Muscle layer of colon (tissue), 2 donors: Measurements from ENCODE around the gene NRARP.
"Not testable (repeated sequence)": the region's sequence is repeated elsewhere in the genome, so short reads cannot be mapped to it uniquely, and the experiment has no call there.

Experiments used
- H3K27ac ChIP-seq: one replicate; pipeline ENCODE4 v1.7.0; 2013; ENCODE audit warnings: low read depth, mild to moderate bottlenecking, low read length, moderate library complexity
- H3K27me3 ChIP-seq, 2 donors: one replicate each; pipeline ENCODE4 v1.7.0; 2013; ENCODE audit warnings: low read length in 2 of 2, mild to moderate bottlenecking in 2 of 2; ENCODE audit not compliant: insufficient read depth in 2 of 2, control insufficient read depth in 1 of 2
- H3K36me3 ChIP-seq: one replicate; pipeline ENCODE4 v1.7.0; 2013; ENCODE audit warnings: mild to moderate bottlenecking, low read length; ENCODE audit not compliant: insufficient read depth
- H3K4me1 ChIP-seq: one replicate; pipeline ENCODE4 v1.7.0; 2013; ENCODE audit warnings: mild to moderate bottlenecking, low read length; ENCODE audit not compliant: insufficient read depth
- H3K4me3 ChIP-seq, 2 donors: one replicate each; pipeline ENCODE4 v1.7.0; 2013; ENCODE audit warnings: low read length in 2 of 2, low read depth in 1 of 2, mild to moderate bottlenecking in 1 of 2, moderate library complexity in 1 of 2
- H3K9ac ChIP-seq: one replicate; pipeline ENCODE4 v1.7.0; 2013; ENCODE audit warnings: low read length
- H3K9me3 ChIP-seq: one replicate; pipeline ENCODE4 v1.7.0; 2013; ENCODE audit warnings: mild to moderate bottlenecking, low read length
- donor health status: abdominal sarcoma.
- donor health status: Adenocarcinoma of cecum.

NRARP gene

DNA sequence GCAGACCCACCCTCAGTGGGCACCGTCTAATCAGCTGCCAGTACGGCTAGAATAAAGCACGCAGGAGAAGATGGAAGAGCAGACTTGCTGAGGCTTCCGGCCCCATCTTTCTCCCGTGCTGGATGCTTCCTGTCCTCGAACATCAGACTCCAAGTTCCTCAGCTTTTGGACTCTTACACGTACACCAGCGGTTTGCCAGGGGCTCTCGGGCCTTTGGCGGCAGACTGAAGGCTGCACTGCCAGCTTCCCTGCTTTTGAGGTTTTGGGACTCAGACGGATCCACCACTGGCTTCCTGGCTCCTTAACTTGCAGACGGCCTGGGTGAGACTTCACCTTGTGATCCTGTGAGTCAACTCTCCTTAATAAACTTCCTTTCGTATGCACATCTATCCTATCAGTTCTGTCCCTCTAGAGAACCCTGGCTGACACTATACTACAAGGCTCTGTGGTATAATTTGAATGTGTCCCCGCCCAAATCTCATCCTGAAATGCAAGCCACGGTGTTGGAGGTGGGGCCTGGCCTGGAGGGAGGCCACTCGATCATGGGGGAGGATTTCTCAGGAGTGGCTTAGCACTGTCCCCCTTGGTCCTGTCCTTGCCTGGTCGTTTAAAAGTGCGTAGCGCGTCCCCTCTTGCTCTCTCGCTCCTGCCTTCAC is 31.1 kb upstream of the NRARP start:
- H3K27ac ChIP-seq, result no peak overlapping the region
- H3K9ac ChIP-seq, result no peak overlapping the region
- H3K9me3 ChIP-seq, result no peaks in the 10 kb centered on the region
- no peaks in the 10 kb centered on the region for H3K27me3 ChIP-seq
- no peak overlapping the region for H3K4me3 ChIP-seq
- no peaks in the 10 kb centered on the region for H3K4me1 ChIP-seq
- peaks cover 4% of the 10 kb centered on the region for H3K36me3 ChIP-seq

DNA sequence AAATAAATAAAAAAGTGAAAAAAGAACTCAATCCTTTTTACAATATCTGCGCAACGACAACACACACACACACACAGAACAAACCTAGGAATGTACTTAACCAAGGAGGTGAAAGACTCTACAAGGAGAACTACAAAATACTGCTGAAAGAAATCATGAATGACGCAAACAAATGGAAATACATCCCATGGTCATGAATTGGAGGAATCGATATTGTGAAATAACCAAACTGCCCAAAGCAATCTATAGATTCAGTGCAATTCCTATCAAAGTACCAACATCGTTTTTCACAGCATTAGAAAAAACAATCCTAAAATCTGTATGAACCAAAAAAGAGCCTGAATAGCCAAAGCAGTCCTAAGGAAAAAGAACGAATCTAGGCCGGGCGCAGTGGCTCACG is 29.9 kb upstream of the NRARP start:
- Histone ChIP-seq H3K4me1 (no peaks in the 10 kb centered on the region), H3K9ac (no peak overlapping the region), H3K4me3 (no peak overlapping the region), H3K27ac (no peak overlapping the region), H3K36me3 (peaks cover 4% of the 10 kb centered on the region), H3K9me3 (no peaks in the 10 kb centered on the region), H3K27me3 (no peaks in the 10 kb centered on the region)

DNA sequence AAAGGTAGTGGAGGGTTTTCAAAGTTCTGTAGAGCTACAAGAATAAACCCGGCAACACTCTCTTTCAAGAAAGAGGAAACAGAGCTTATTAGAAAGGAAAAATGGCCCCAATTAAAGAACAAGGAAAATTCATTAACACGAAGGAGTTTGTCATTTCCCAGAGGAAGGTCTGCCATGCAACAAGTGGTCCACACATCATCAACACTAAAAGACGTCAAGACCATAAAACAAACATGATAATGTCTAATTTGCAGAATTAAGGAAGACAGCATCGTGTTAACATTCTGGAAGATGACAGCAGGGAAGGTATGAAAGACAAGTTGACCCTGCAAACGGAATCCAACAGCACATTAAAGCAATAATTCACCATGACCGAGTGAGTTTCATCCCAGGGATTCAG is 28.6 kb upstream of the NRARP start:
- Histone ChIP-seq H3K9me3 (no peaks in the 10 kb centered on the region), H3K27me3 (no peaks in the 10 kb centered on the region), H3K27ac (no peak overlapping the region), H3K36me3 (no peaks in the 10 kb centered on the region), H3K4me3 (no peak overlapping the region), H3K4me1 (no peaks in the 10 kb centered on the region), H3K9ac (no peak overlapping the region)

DNA sequence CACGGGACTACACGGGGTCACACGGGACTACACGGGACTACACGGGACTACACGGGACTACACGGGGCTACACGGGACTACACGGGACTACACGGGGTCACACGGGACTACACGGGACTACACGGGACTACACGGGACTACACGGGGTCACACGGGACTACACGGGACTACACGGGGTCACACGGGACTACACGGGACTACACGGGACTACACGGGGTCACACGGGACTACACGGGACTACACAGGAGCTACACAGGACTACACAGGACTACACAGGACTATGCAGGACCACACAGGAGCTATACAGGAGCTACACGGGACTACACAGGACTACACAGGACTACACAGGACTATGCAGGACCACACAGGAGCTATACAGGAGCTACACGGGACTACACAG is 27.5 kb upstream of the NRARP start:
- H3K9me3 ChIP-seq, H3K4me1 ChIP-seq, H3K27me3 ChIP-seq, H3K36me3 ChIP-seq, H3K4me3 ChIP-seq, H3K27ac ChIP-seq, H3K9ac ChIP-seq: not testable (repeated sequence)

DNA sequence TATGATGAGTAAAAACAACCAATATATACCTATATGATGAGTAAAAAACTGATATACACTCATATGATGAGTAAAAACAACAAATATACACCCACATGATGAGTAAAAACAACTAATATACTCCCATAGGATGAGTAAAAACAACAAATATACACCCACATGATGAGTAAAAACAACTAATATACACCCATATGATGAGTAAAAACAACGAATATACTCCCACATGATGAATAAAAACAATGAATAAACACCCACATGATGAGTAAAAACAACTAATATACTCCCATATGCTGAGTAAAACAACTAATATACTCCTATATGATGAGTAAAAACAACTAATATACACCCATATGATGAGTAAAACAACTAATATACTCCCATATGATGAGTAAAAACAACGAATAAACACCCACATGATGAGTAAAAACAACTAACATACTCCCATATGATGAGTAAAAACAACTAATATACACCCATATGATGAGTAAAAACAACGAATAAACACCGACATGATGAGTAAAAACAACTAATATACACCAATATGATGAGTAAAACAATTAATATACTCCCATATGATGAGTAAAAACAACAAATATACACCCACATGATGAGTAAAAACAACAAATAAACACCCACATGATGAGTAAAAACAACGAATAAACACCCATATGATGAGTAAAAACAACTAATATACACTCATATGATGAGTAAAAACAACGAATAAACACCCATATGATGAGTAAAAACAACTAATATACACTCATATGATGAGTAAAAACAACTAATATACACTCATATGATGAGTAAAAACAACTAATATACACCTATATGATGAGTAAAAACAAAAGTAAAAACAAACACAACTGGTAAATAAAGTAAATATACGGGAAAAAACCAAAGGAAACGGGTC is 25.8 kb upstream of the NRARP start:
- not testable (repeated sequence) for H3K4me1 ChIP-seq, H3K27me3 ChIP-seq, H3K4me3 ChIP-seq, H3K9me3 ChIP-seq, H3K9ac ChIP-seq, H3K36me3 ChIP-seq, H3K27ac ChIP-seq

DNA sequence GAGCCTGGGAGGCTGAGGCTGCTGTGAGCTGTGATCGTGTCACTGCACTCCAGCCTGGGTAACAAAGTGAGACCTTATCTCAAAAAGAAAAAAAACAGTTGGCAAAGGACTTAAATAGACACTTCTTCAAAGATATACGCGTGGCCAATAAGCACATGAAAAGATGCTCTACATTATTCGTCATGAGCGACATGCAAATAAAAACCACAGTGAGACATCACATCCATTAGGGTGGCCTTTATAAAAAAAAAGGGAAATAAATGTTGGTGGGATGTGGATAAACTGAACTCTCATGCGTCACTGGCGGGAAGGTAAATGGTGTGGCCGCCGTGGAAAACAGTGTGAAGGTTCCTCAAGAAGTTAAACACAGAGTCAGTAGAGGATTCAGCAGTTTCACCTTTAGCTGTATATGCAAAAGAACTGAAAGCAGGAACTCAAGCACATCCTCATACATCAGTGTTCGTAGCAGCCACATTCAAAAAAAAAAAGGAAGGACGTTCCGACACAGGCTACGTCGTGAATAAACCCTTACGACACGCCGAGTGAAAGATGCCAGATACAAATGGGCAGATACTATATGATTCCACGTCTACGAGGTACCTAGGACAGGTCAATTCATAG is 24.5 kb upstream of the NRARP start:
- no peak overlapping the region for H3K27ac ChIP-seq
- H3K9me3 ChIP-seq, result no peaks in the 10 kb centered on the region
- no peaks in the 10 kb centered on the region for H3K27me3 ChIP-seq
- no peaks in the 10 kb centered on the region for H3K36me3 ChIP-seq
- no peak overlapping the region for H3K4me3 ChIP-seq
- H3K4me1 ChIP-seq, result no peaks in the 10 kb centered on the region
- no peak overlapping the region for H3K9ac ChIP-seq

DNA sequence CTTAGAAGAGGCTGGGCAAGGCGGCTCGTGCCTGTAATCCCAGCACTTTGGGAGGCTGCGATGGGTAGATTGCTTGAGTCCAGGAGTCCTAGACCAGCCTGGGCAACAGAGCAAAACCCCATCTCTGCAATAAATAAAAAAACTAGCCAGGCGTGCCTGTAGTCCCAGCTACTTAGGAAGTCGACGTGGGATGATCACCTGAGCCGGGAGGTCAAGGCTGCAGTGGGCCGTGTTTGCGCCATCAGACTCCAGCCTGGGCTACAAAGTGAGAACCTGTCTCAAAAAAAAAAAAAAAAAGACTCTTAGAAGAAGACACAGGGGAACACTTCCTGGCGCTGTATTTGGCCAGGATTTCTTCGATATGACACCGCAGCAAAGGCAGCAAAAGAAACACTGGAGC is 23.7 kb upstream of the NRARP start:
- no peaks in the 10 kb centered on the region for H3K9me3 ChIP-seq
- H3K9ac ChIP-seq, result no peak overlapping the region
- H3K27ac ChIP-seq, result no peak overlapping the region
- H3K4me3 ChIP-seq, result no peak overlapping the region
- H3K27me3 ChIP-seq, result no peaks in the 10 kb centered on the region
- no peaks in the 10 kb centered on the region for H3K4me1 ChIP-seq
- no peaks in the 10 kb centered on the region for H3K36me3 ChIP-seq

DNA sequence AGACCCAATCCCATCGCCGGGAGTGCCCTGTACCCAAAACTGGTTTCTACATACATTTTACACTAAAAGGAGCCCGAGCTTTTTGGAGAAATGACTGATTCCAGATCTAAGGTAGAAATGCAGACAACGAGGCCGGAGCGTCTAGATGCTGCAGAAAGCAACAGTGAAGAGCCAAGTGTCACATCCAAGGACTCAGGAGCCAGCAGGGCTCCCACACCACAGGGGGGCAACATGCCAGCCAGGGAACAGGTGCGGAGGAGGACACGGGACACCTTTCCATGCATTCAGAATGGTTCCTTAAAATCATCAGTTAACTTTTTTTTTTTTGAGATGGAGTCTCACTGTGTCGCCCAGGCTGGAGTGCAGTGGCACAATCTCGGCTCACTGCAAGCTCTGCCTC is 23.1 kb upstream of the NRARP start:
- H3K27me3 ChIP-seq, result peaks cover 0 to 2% of the 10 kb centered on the region in 2 donors
- no peak overlapping the region for H3K9ac ChIP-seq
- no peaks in the 10 kb centered on the region for H3K9me3 ChIP-seq
- no peaks in the 10 kb centered on the region for H3K36me3 ChIP-seq
- H3K4me1 ChIP-seq, result no peaks in the 10 kb centered on the region
- H3K27ac ChIP-seq, result no peak overlapping the region
- no peak overlapping the region for H3K4me3 ChIP-seq

DNA sequence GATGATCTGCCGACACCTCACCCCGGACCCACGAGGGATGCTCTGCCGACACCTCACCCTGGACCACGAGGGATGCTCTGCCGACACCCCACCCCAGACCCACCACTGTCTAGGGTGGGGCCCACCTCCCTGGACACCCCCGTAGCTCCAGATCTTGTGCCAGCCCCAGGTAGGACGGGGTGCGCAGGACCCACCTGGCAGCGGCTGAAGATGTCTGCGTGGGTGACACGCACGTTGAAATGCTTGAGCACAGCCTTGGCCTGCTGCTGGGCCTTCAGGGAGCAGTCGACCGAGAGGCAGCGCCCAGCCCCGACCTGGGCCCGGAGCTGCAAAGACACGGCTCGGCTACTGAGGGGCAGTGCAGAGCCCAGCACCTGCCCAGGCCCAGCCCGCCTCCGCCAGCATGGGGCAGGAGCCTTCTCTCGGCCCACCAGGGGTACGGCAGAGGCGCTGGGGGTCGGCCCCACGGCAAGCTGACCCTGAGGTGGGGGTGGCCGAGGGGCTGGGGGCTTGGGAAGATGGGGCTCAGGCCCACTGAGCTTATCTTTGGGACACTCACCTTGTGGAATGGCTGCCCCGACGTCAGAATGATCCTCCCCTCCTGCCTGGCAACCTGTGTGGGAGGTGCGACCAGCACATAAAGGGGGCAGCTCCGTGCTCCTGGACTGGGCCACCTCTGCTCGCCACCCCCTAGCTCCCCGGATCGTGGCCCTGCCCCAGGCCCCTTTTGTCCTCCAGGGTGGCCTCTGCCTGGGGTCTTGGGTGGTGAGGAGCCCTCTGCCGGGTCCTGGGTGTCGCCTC is 21.7 kb upstream of the NRARP start:
- H3K9me3 ChIP-seq, result no peaks in the 10 kb centered on the region
- no peak overlapping the region for H3K4me3 ChIP-seq
- no peaks in the 10 kb centered on the region for H3K36me3 ChIP-seq
- H3K9ac ChIP-seq, result no peak overlapping the region
- peaks cover 0 to 3% of the 10 kb centered on the region in 2 donors for H3K27me3 ChIP-seq
- no peak overlapping the region for H3K27ac ChIP-seq
- no peaks in the 10 kb centered on the region for H3K4me1 ChIP-seq

DNA sequence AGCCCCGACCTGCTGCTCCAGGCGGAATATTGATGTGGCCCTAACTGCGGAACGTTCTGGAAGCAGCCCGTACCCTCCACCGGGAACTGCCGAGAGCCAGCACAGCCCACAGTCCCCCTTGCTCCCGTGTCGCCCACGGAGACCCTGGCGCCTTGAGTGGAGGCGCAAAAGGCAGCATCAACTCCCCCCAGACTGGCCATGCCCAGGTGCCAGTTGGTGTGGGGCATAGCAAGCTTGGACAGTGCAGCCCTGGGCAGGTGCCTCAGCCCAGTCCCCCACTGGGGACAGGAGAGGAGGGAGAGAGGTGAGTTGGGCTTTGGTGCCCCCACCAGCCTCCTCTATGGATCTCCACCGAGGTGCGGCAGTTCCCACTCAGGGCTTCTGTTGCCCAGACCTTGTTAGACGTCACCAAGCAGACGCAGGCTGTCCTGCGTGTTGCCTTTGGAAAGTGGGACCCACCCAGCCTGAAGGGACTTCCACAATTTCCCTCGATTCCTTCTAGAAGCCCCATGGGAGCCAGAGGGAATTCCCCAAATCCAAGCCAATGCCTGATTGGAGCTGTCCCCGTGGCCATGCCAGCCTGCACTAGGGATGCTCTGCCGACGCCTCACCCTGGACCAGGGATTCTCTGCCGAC is 19.8 kb upstream of the NRARP start:
- Histone ChIP-seq H3K9me3 (no peaks in the 10 kb centered on the region), H3K9ac (no peak overlapping the region), H3K27me3 (peaks cover 0 to 14% of the 10 kb centered on the region in 2 donors), H3K27ac (no peak overlapping the region), H3K4me1 (no peaks in the 10 kb centered on the region), H3K4me3 (no peak overlapping the region), H3K36me3 (no peaks in the 10 kb centered on the region)
